ENCODE measurements around the gene MRPL43.
"Not testable (repeated sequence)": the region's sequence is repeated elsewhere in the genome, so short reads cannot be mapped to it uniquely, and the experiment has no call there.

Gene MRPL43

GRCh38 chr10:100984672-100985177, 2.6 kb downstream of the MRPL43 start:
- in situ Hi-C loops (cut with HindIII; ENCODE audit: low sequenced_read_pairs), result no loop called here

- in situ Hi-C loops (cut with HindIII; ENCODE audit: low sequenced_read_pairs), result no loop called here
Measured at GRCh38 chr10:100983868-100984671, 3.2 kb downstream of the MRPL43 start.

DNA sequence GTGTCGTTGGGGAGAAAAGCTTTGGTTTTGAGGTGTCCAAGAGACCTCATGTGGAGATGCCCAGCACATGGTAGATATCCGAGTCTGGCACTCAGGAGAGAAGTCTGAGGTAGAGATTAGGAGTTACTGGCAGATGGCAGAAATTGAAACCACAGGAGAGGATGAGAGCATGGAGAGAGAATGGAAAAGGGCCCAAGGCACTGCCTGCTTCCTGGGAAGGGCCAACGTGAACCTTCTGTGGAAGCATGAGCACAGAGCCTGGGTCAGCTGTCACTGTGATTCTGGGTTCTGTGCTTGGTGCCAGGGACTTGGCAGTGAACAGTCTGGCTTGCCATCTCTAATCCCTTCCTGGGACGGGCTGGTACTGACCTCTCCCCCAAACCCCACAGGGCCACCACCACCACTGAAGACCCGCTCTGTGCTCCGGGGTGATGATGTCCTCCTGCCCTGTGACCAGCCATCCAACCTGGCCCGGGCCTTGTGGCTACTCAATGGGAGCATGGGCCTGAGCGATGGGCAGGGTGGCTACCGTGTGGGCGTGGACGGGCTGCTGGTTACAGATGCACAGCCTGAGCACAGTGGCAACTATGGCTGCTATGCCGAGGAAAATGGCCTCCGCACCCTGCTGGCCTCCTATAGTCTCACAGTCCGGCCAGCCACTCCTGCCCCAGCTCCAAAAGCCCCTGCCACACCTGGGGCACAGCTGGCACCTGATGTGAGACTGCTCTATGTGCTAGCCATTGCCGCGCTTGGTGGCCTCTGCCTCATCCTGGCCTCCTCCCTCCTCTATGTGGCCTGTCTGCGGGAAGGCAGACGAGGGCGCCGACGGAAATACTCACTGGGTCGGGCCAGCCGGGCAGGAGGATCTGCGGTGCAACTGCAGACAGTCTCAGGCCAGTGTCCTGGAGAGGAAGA, 4.1 kb downstream of the MRPL43 start:
- in situ Hi-C loops (cut with HindIII; ENCODE audit: low sequenced_read_pairs), result no loop called here

- in situ Hi-C loops (cut with HindIII; ENCODE audit: low sequenced_read_pairs), result no loop called here
Measured at GRCh38 chr10:100981178-100981772, 6.0 kb downstream of the MRPL43 start.

- in situ Hi-C loops (cut with HindIII; ENCODE audit: low sequenced_read_pairs), result no loop called here
Measured at GRCh38 chr10:100980711-100981110, 6.6 kb downstream of the MRPL43 start.

DNA sequence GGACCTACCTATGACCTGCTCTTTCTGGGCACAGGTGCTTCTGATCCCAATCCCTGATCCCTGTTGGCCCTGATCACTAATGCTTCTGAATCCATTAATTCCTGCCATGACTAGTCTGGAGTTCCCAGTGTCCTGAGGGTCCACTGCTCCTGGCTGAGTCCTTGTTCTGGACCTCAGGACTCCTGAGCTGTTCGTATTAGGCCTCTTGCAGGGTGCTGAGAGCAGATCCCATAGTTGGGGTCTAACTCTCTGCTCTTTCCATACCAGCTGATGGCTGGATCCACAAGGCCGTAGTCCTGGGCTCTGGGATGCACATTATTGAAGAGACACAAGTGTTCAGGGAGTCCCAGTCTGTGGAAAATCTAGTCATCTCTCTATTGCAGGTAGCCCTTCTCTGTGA, 7.0 kb downstream of the MRPL43 start:
- in situ Hi-C loops (cut with HindIII; ENCODE audit: low sequenced_read_pairs), result no loop called here

- in situ Hi-C loops (cut with HindIII; ENCODE audit: low sequenced_read_pairs), result no loop called here
Measured at GRCh38 chr10:100979791-100980272, 7.5 kb downstream of the MRPL43 start.

DNA sequence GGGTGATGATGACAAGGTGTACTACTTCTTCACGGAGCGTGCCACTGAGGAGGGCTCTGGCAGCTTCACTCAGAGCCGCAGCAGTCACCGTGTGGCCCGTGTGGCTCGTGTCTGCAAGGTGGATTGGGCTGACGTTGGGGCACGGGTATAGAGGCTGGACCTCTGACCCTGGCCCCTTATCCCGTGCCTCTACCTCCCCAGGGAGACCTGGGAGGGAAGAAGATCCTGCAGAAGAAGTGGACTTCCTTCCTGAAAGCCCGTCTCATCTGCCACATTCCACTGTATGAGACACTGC, 8.4 kb downstream of the MRPL43 start:
- in situ Hi-C loops (cut with HindIII; ENCODE audit: low sequenced_read_pairs), result no loop called here

- in situ Hi-C loops (cut with HindIII; ENCODE audit: low sequenced_read_pairs), result no loop called here
Measured at GRCh38 chr10:100978121-100978900, 9.0 kb downstream of the MRPL43 start.

- in situ Hi-C loops (cut with HindIII; ENCODE audit: low sequenced_read_pairs), result no loop called here
Measured at GRCh38 chr10:100977436-100977835, 9.9 kb downstream of the MRPL43 start.

- in situ Hi-C loops (cut with HindIII; ENCODE audit: low sequenced_read_pairs), result no loop called here
Measured at GRCh38 chr10:100976906-100977305, 10.4 kb downstream of the MRPL43 start.

- in situ Hi-C loops (cut with HindIII; ENCODE audit: low sequenced_read_pairs), result not testable (repeated sequence)
Measured at GRCh38 chr10:100975397-100975796, 11.9 kb downstream of the MRPL43 start.

DNA sequence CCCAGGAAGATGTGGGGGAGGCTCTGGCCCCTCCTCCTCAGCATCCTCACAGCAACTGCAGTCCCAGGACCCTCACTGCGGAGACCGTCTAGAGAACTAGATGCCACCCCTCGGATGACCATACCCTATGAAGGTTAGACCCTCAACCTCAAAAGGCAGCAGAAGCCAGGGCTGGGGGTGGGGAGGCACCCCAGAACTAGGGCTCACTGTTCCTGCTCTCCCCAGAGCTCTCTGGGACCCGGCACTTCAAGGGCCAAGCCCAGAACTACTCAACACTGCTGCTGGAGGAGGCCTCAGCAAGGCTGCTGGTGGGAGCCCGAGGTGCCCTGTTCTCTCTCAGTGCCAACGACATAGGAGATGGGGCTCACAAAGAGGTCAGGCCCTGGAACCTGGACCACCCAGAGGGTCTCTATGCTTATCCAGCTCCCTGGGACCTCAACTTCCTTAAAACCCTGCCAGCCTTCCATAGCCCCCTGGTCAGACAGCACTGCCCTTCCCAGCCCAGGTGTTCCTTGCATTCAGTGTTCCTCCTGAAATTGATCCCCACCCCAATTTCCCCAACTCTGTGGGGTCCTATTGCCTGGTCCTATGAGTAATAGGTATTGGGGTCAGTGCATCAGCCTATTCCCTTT, 14.3 kb downstream of the MRPL43 start:
- in situ Hi-C loops (cut with HindIII; ENCODE audit: low sequenced_read_pairs), result no loop called here

GRCh38 chr10:100972115-100972903, 15.0 kb downstream of the MRPL43 start:
- in situ Hi-C loops (cut with HindIII; ENCODE audit: low sequenced_read_pairs), result no loop called here

- in situ Hi-C loops (cut with HindIII; ENCODE audit: low sequenced_read_pairs), result no loop called here
Measured at GRCh38 chr10:100970914-100971811, 16.1 kb downstream of the MRPL43 start.

DNA sequence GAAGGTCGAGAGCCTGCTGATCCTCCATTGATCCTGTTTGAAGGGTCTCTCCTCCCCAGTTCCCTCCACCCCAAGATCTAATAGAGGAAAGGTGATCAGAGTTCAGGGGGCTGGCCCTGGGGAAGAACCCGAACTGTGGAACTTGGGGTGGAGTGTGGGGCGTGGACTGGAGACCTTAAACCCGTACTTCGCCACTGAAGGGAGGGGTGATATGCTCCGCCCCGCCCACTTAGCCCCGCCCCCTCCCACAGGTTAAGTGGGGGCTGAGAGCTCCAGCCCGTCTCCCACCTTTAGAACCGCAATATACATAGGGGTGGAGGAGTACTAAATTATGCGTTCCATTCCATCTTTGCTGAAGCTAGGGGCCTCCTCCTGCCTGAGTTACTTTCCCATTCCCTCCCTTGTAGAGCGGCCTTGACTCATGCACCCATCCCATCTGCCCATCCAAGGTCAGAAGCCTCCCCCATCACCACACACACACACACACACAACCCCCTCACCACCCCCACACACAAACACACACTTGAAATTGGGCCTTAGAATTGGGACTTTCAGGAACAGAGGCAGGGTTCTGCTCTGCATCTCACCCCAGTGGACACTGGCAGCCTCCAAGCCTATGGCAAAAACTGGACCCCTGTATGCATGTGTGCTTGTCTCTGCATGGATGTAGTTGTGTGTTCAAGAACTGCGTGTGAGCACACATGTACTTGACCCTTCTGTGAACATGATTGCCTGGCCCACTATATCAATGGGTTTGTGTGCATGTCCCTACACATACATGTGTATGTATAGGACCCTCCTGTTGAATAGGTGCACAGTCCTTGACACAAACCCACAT, 17.0 kb downstream of the MRPL43 start:
- in situ Hi-C loops (cut with HindIII; ENCODE audit: low sequenced_read_pairs), result no loop called here
